ENCODE results near the gene TFIP11.

- TF ChIP-seq CTCF (IDR thresholded peaks at IDR 0.05; ENCODE audit: insufficient read depth, low read length): no peak
- TF ChIP-seq GABPA (IDR thresholded peaks at IDR 0.05; ENCODE audit: low read depth): no peak
- no peak for TF ChIP-seq POLR2AphosphoS5 (IDR thresholded peaks at IDR 0.05; ENCODE audit: low read depth)
These were observed 39.3 kb upstream of the TFIP11 start for GRCh38 chr22:26551568-26551967.

All from HL-60 (cell line).